ENCODE data around the gene ASCL3. TPM values are rescaled to one million over a fixed set of nuclear protein-coding genes. Genes with fewer than 3 reads are reported as not detected.
"Not testable (repeated sequence)": the region's sequence is repeated elsewhere in the genome, so short reads cannot be mapped to it uniquely, and the experiment has no call there.

ASCL3 gene
- total and polyA plus RNA-seq, 11 donors: not detected

GRCh38 chr11:8908099-8908498 is 34.7 kb downstream of the ASCL3 start:
- no peaks in the 10 kb centered on the region for H3K36me3 ChIP-seq
- TF ChIP-seq CTCF (IDR thresholded peaks at IDR 0.05) (no peak), POLR2A (IDR thresholded peaks at IDR 0.05) (no peak)

DNA sequence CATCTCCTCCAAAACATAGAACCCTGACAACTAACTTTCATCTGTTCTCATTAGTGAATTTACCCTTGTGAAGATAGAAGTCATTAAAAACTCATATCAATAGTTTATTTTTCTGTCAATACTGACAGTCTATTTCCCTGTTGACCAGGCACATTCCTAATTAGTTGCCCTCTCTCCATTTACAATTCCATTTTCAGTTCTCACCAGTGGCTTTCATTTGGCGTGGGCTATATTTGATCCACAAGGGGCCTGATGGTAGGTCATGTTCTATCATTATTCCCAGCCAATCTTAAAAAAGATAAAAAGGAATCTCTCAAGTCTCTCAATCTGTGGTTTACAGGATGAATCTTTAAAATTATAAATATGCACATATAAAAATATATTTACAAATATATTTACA is 35.7 kb downstream of the ASCL3 start:
- no peaks in the 10 kb centered on the region for H3K36me3 ChIP-seq
- H3K27me3 ChIP-seq: no peaks in the 10 kb centered on the region
- TF ChIP-seq POLR2A (IDR thresholded peaks at IDR 0.05) (no peak), CTCF (IDR thresholded peaks at IDR 0.05) (no peak)
- ATAC-seq (no peak), DNase-seq (no peak)
- WGBS, 4 donors: 71 to 86% (median 80%) methylated on average over 1 of the region's 1 CpG
- H3K4me3 ChIP-seq: no peak overlapping the region
- peak overlapping the region in 1 of 12 donors; percentile 7 for H3K27ac ChIP-seq
- no peaks in the 10 kb centered on the region for H3K9me3 ChIP-seq
- peaks cover 0 to 28% (median 6%) of the 10 kb centered on the region in 12 donors for H3K4me1 ChIP-seq
- intact Hi-C loops (cut with DNase I): loop anchor here in 2 of 10 donors (5.0 to 10.0 kb wide), 2 partner anchors 35 to 222 kb away; partner anchors contain the start of genes RPL27A (in 1 of the 2) and TRIM66 (in 1 of the 2)

More at GRCh38 chr11:8908099-8908498, 34.7 kb downstream of the ASCL3 start:
- no peaks in the 10 kb centered on the region for H3K9me3 ChIP-seq
- ATAC-seq: no peak
- peaks cover 0 to 33% (median 9%) of the 10 kb centered on the region in 12 donors for H3K4me1 ChIP-seq
- intact Hi-C loops (cut with DNase I): loop anchor here in 2 of 10 donors (5.0 to 10.0 kb wide), 2 partner anchors 36 to 223 kb away; partner anchors contain the start of genes RPL27A (in 1 of the 2) and TRIM66 (in 1 of the 2)
- H3K27me3 ChIP-seq: no peaks in the 10 kb centered on the region
- H3K4me3 ChIP-seq: no peak overlapping the region
- no peak for DNase-seq
- no peak overlapping the region for H3K27ac ChIP-seq

DNA sequence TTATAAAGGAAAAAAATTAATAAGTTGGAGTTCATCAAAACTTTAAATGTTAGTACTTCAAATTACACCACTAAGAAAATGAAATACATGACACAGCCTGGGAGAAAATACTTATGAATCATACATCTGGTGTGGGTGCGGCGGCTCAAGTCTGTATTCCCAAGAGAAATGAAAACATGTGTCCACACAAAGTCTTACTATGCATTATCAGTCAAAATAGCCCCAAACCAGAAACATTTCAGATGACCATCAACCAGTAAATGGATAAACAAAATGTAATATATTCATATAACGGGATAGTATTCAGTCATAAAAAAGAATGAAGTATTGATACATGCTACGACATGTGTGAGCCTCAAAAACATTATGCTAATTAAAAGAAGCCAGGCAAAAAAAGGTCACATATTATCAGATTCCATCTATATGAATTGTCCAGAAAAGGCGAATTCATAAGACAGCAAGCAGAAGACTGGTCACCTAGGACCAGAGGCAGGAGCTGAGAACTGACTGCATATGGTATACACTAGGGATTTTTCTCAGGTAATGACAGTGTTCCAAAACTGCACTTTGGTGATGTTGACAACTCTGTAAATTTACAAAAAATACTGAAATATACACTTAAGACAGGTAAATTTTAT is 37.2 kb downstream of the ASCL3 start:
- TF ChIP-seq POLR2A (IDR thresholded peaks at IDR 0.05) (no peak), CTCF (IDR thresholded peaks at IDR 0.05) (no peak)
- ATAC-seq (peak in 3 of 4 donors; percentile 41 to 65 (median 57)), DNase-seq (no peak)
- peaks cover 0 to 1% (median 0%) of the 10 kb centered on the region in 12 donors for H3K9me3 ChIP-seq
- peaks cover 0 to 25% (median 5%) of the 10 kb centered on the region in 12 donors for H3K4me1 ChIP-seq
- H3K27me3 ChIP-seq: no peaks in the 10 kb centered on the region
- H3K4me3 ChIP-seq: no peak overlapping the region
- H3K36me3 ChIP-seq: no peaks in the 10 kb centered on the region
- intact Hi-C loops (cut with DNase I): loop anchor here in 2 of 10 donors (5.0 to 10.0 kb wide), 2 partner anchors 33 to 221 kb away; partner anchors contain the start of genes RPL27A (in 1 of the 2) and TRIM66 (in 1 of the 2)
- H3K27ac ChIP-seq: no peak overlapping the region
- WGBS, 4 donors: 68 to 84% (median 81%) methylated on average over 5 of the region's 5 CpGs

- Histone ChIP-seq H3K9me3 (peaks cover 0 to 29% (median 16%) of the 10 kb centered on the region in 12 donors), H3K36me3 (no peaks in the 10 kb centered on the region), H3K27ac (no peak overlapping the region), H3K27me3 (no peaks in the 10 kb centered on the region), H3K4me3 (no peak overlapping the region), H3K4me1 (no peaks in the 10 kb centered on the region)
- intact Hi-C loops (cut with DNase I): no loop called here
- DNase-seq (no peak), ATAC-seq (no peak)
- TF ChIP-seq CTCF (IDR thresholded peaks at IDR 0.05) (no peak), POLR2A (IDR thresholded peaks at IDR 0.05) (no peak)
Measured at GRCh38 chr11:8899119-8899753, 43.6 kb downstream of the ASCL3 start.

DNA sequence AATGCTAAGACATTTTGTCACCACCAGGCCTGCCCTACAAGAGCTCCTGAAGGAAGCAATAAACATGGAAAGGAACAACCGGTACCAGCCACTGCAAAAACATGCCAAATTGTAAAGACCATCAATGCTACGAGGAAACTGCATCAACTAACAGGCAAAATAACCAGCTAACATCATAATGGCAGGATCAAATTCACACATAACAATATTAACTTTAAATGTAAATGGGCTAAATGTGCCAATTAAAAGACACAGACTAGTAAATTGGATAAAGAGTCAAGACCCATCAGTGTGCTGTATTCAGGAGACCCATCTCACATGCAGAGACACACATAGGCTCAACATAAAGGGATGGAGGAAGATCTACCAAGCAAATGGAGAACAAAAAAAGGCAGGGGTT is 51.6 kb downstream of the ASCL3 start:
- H3K9me3 ChIP-seq; H3K27ac ChIP-seq; H3K36me3 ChIP-seq; intact Hi-C loops (cut with DNase I); H3K27me3 ChIP-seq; H3K4me1 ChIP-seq; DNase-seq; ATAC-seq; H3K4me3 ChIP-seq: not testable (repeated sequence)
- 92 to 99% (median 92%) methylated on average over 2 of the region's 2 CpGs for WGBS, 4 donors

Data from heart left ventricle (tissue), 16 donors.